NB4 (cell line): ENCODE results near the gene DNAJC6.

Experiments
- DNase-seq: peaks from one replicate; pipeline ENCODE4 v3.0.0; 2010; ENCODE audit warnings: low read depth
- H3K4me3 ChIP-seq: one replicate; pipeline ENCODE4 v1.5.1; 2011; ENCODE audit warnings: mild to moderate bottlenecking, low read depth, low read length, moderate library complexity
- CTCF ChIP-seq: IDR thresholded peaks from one replicate; pipeline ENCODE4 v1.5.1; 2012; ENCODE audit warnings: low read depth, low read length
- MAX ChIP-seq: IDR thresholded peaks from 2 replicates; pipeline ENCODE4 v1.6.1; 2011; ENCODE audit warnings: low read depth, low read length
- MYC ChIP-seq: IDR thresholded peaks from 2 replicates; pipeline ENCODE4 v1.6.1; 2011; ENCODE audit warnings: low read depth, low read length
- POLR2A ChIP-seq: IDR thresholded peaks from 2 replicates; pipeline ENCODE4 v1.6.1; 2011; ENCODE audit warnings: mild to moderate bottlenecking; ENCODE audit not compliant: insufficient read length; ENCODE audit errors: extremely low read depth

Gene DNAJC6

GRCh38 chr1:65429806-65430205 lies 120.5 kb downstream of the DNAJC6 start:
- TF ChIP-seq MYC (no peak), CTCF (no peak), POLR2A (no peak)
- peak; percentile 44 for DNase-seq
- no peak overlapping the region for H3K4me3 ChIP-seq

- no peak overlapping the region for H3K4me3 ChIP-seq
- peak; percentile 54 for DNase-seq
- TF ChIP-seq CTCF: peak; percentile 43
- no peak for TF ChIP-seq MYC
These were observed 121.9 kb downstream of the DNAJC6 start for GRCh38 chr1:65431111-65431705.

- no peak for TF ChIP-seq POLR2A
- DNase-seq: no peak
- no peak overlapping the region for H3K4me3 ChIP-seq
These were observed 123.6 kb downstream of the DNAJC6 start for GRCh38 chr1:65432918-65433317.

GRCh38 chr1:65434255-65434654 lies 124.9 kb downstream of the DNAJC6 start:
- no peak for DNase-seq
- TF ChIP-seq CTCF (no peak), MAX (no peak), POLR2A (no peak), MYC (no peak)

GRCh38 chr1:65434760-65435159 lies 125.4 kb downstream of the DNAJC6 start:
- TF ChIP-seq CTCF (no peak), POLR2A (no peak), MYC (no peak), MAX (no peak)
- H3K4me3 ChIP-seq: no peak overlapping the region
- no peak for DNase-seq

More at GRCh38 chr1:65434255-65434654, 124.9 kb downstream of the DNAJC6 start:
- H3K4me3 ChIP-seq: no peak overlapping the region

- DNase-seq: no peak
- no peak overlapping the region for H3K4me3 ChIP-seq
- TF ChIP-seq POLR2A: no peak
- TF ChIP-seq CTCF: no peak
- no peak for TF ChIP-seq MYC
- no peak for TF ChIP-seq MAX
These were observed 126.6 kb downstream of the DNAJC6 start for GRCh38 chr1:65435987-65436386.

- DNase-seq: no peak
- no peak overlapping the region for H3K4me3 ChIP-seq
- TF ChIP-seq CTCF (no peak), MYC (no peak), MAX (no peak)
These were observed 128.3 kb downstream of the DNAJC6 start for GRCh38 chr1:65437616-65438015.
